IMR-90 (cell line): ENCODE results near the gene AGK.

Source experiments
- CEBPB ChIP-seq: IDR thresholded peaks from 2 replicates; pipeline ENCODE4 v1.6.1; 2012; ENCODE audit warnings: low read depth, low read length, improper control_type of control experiment
- CTCF ChIP-seq: conservative IDR thresholded peaks from 2 replicates; pipeline ENCODE4 v1.5.1; 2012; ENCODE audit warnings: mild to moderate bottlenecking, low read depth, low read length, improper control_type of control experiment
- FOS ChIP-seq: fragments of 150-350 bp; IDR thresholded peaks from 2 replicates; pipeline ENCODE4 v1.6.1; 2016; ENCODE audit warnings: low read depth, low read length
- POLR2A ChIP-seq: IDR thresholded peaks from 2 replicates; pipeline ENCODE4 v1.6.1; 2012; ENCODE audit warnings: mild to moderate bottlenecking, low read depth, low read length
- SMC3 ChIP-seq: fragments of 150-350 bp; IDR thresholded peaks from 2 replicates; pipeline ENCODE4 v1.6.1; 2016; ENCODE audit warnings: low read depth, mild to moderate bottlenecking, antibody characterized with exemption, low read length, moderate library complexity

- TF ChIP-seq POLR2A (no peak), CTCF (no peak), FOS (no peak), CEBPB (no peak), SMC3 (no peak)
These were observed 8.8 kb downstream of the AGK start for GRCh38 chr7:141559961-141560360.
